Endothelial cell of umbilical vein (primary cell): Measurements from ENCODE around the gene CCDC85C. TPM values are rescaled to one million over a fixed set of nuclear protein-coding genes. Genes with fewer than 3 reads are reported as not detected.

ENCODE experiments used
- BruUV-seq: library from RNA; stranded (reverse); fragments of 400-500 nt; replicated peaks from 2 replicates; lab custom pipeline; 2021; lab: Mats Ljungman, UMichigan
- CTCF ChIA-PET: fragments of 300-600, 350-600 bp; sonication (Branson Sonifier 250); formaldehyde crosslinking; loops from one replicate; lab custom pipeline; 2021; ENCODE audit warnings: antibody characterized with exemption, inconsistent platforms; lab: Charles Lee
- POLR2A ChIA-PET: fragments of 300-600, 350-600 bp; sonication (Branson Sonifier 250); formaldehyde crosslinking; loops from one replicate; lab custom pipeline; 2021; ENCODE audit warnings: antibody characterized with exemption, inconsistent platforms; lab: Charles Lee
- DNase-seq: peaks from one replicate; pipeline ENCODE4 v3.0.0-alpha.2; 2011; ENCODE audit warnings: low read depth, low spot score
- FAIRE-seq: peaks from 2 replicates; lab custom pipeline; 2011; peaks lifted over from hg19 to GRCh38; lab: Jason Lieb, UNC
- H2AFZ ChIP-seq: 2 replicates; pipeline ENCODE4 v1.6.0; 2012; ENCODE audit warnings: low read depth, low read length, control low read depth, inconsistent platforms
- H3K27ac ChIP-seq: 2 replicates; pipeline ENCODE4 v1.5.1; 2011; ENCODE audit warnings: low read depth, mild to moderate bottlenecking, control low read depth, low read length, moderate library complexity; ENCODE audit not compliant: insufficient read depth
- H3K27me3 ChIP-seq, 2 experiments: 2 replicates each; pipeline versions ENCODE4 v1.6.0 to v1.6.1; 2011; ENCODE audit warnings: low read length in 2 of 2, mixed read lengths in 1 of 2; ENCODE audit not compliant: control insufficient read depth in 2 of 2, insufficient read depth in 2 of 2
- H3K36me3 ChIP-seq, 2 experiments: 2 replicates in 1 of 2; 3 replicates in 1 of 2; pipeline ENCODE4 v1.5.1; 2011; ENCODE audit warnings: low read length in 2 of 2, mild to moderate bottlenecking in 1 of 2, moderate library complexity in 1 of 2; ENCODE audit not compliant: control insufficient read depth in 2 of 2, insufficient read depth in 2 of 2; ENCODE audit errors: extremely low read depth in 1 of 2
- H3K4me1 ChIP-seq: 3 replicates; pipeline ENCODE4 v1.5.1; 2011; ENCODE audit warnings: mild to moderate bottlenecking, low read length; ENCODE audit not compliant: control insufficient read depth, insufficient read depth; ENCODE audit errors: extremely low read depth
- H3K4me2 ChIP-seq: 2 replicates; pipeline ENCODE4 v1.6.1; 2011; ENCODE audit warnings: low read length, control low read depth, mixed read lengths; ENCODE audit not compliant: insufficient read depth
- H3K4me3 ChIP-seq, 3 experiments: fragments of 200-600 bp in 1 of 3; sonication (generic), shearing (Covaris generic) in 1 of 3; replicated peaks in 1 of 3; 2 replicates each; pipeline ENCODE4 v1.5.1; 2011 to 2016; ENCODE audit warnings: control low read depth in 3 of 3, low read length in 3 of 3, mild to moderate bottlenecking in 2 of 3, inconsistent platforms in 1 of 3, low read depth in 1 of 3, moderate library complexity in 1 of 3; ENCODE audit not compliant: insufficient read depth in 1 of 3
- H3K79me2 ChIP-seq: 2 replicates; pipeline ENCODE4 v1.6.0; 2012; ENCODE audit warnings: low read length, inconsistent platforms; ENCODE audit not compliant: control insufficient read depth, insufficient read depth
- H3K9ac ChIP-seq: replicated peaks from 2 replicates; pipeline ENCODE3; 2011; ENCODE audit warnings: low read length, control low read depth; ENCODE audit not compliant: insufficient read depth; ENCODE audit errors: extremely low read depth
- H3K9me1 ChIP-seq: replicated peaks from 3 replicates; pipeline ENCODE4 v1.6.0; 2011; ENCODE audit warnings: mild to moderate bottlenecking, low read length; ENCODE audit not compliant: control insufficient read depth, insufficient read depth; ENCODE audit errors: extremely low read depth
- H3K9me3 ChIP-seq: replicated peaks from 2 replicates; pipeline ENCODE4 v1.5.1; 2012; ENCODE audit warnings: low read length, inconsistent platforms; ENCODE audit not compliant: control insufficient read depth, insufficient read depth
- H4K20me1 ChIP-seq: replicated peaks from 2 replicates; pipeline ENCODE3; 2011; ENCODE audit warnings: mild to moderate bottlenecking, low read length; ENCODE audit not compliant: control insufficient read depth, insufficient read depth; ENCODE audit errors: extremely low read depth
- CTCF ChIP-seq, 2 donors: IDR thresholded peaks; 1 replicate in 1 of 2; 2 replicates in 1 of 2; pipeline ENCODE4 v1.5.1; 2011; ENCODE audit warnings: low read length in 2 of 2, mild to moderate bottlenecking in 2 of 2, moderate library complexity in 2 of 2, control low read depth in 1 of 2, inconsistent platforms in 1 of 2, low read depth in 1 of 2; ENCODE audit not compliant: insufficient read depth in 1 of 2; ENCODE audit errors: extremely low read depth in 1 of 2
- EZH2 ChIP-seq: IDR thresholded peaks from 2 replicates; pipeline ENCODE4 v1.6.1; 2012; ENCODE audit warnings: borderline replicate concordance, low read depth, mild to moderate bottlenecking, moderate library complexity, low read length, inconsistent platforms; ENCODE audit not compliant: severe bottlenecking
- FOS ChIP-seq: IDR thresholded peaks from 2 replicates; pipeline ENCODE4 v1.6.1; 2011; ENCODE audit warnings: mild to moderate bottlenecking, low read length, moderate library complexity, borderline replicate concordance; ENCODE audit not compliant: insufficient read depth
- GATA2 ChIP-seq: IDR thresholded peaks from 2 replicates; pipeline ENCODE4 v1.7.0; 2011; ENCODE audit warnings: low read depth, mild to moderate bottlenecking, moderate library complexity, mixed read lengths, low read length; ENCODE audit not compliant: insufficient read length, insufficient read depth
- JUN ChIP-seq: IDR thresholded peaks from 2 replicates; pipeline ENCODE4 v1.6.1; 2011; ENCODE audit warnings: borderline replicate concordance, low read depth; ENCODE audit not compliant: insufficient read length, insufficient read depth
- MAX ChIP-seq: IDR thresholded peaks from 2 replicates; pipeline ENCODE4 v1.6.1; 2011; ENCODE audit not compliant: insufficient read depth, insufficient read length
- MYC ChIP-seq: IDR thresholded peaks from one replicate; pipeline ENCODE4 v1.6.1; 2011; ENCODE audit warnings: mild to moderate bottlenecking, low read depth, low read length
- POLR2A ChIP-seq: IDR thresholded peaks from 2 replicates; pipeline ENCODE4 v1.6.1; 2012; ENCODE audit warnings: low read depth, mild to moderate bottlenecking, control low read depth, low read length
- POLR2AphosphoS5 ChIP-seq: IDR thresholded peaks from 2 replicates; pipeline ENCODE4 v1.6.1; 2012; ENCODE audit warnings: low read depth, mild to moderate bottlenecking, control low read depth, low read length, moderate library complexity; ENCODE audit not compliant: insufficient read depth
- dilution Hi-C: fragments of 300-500 bp; cut with MboI; formaldehyde crosslinking; loops from one replicate; pipeline ENCODE4 v1.15.0; 2019; ENCODE audit warnings: low sequenced_read_pairs; ENCODE audit not compliant: extremely low pct_ligation_motif_present
- intact Hi-C: fragments of 100-400 bp; cut with micrococcal nuclease; formaldehyde crosslinking; loops from one replicate; pipeline ENCODE4 v1.10.0; 2022
- polyA plus RNA-seq, 4 experiments: library from polyadenylated mRNA; depleted of rRNA in 3 of 4; stranded (reverse) in 3 of 4; unstranded in 1 of 4; fragments of >200 nt; gene quantifications; 2 replicates each; pipeline versions ENCODE4 v1.2.1 to v1.2.3, GENCODE V29; 2011 to 2012; ENCODE audit warnings: missing spikeins in 1 of 4
- total RNA-seq: library from RNA; stranded (reverse); gene quantifications from 2 replicates; pipeline ENCODE4 v1.2.3, GENCODE V29; 2021

CCDC85C gene
- total and polyA plus RNA-seq, 2 donors (not counting 3 experiments of a cell fraction or from before 2014, with no cell fraction given): 7.5 to 17.8 TPM

- H3K4me2 ChIP-seq: no peak overlapping the region
- H3K9me1 ChIP-seq: no peaks in the 10 kb centered on the region
- no peaks in the 10 kb centered on the region for H3K27me3 ChIP-seq
- H3K4me1 ChIP-seq: no peaks in the 10 kb centered on the region
- no peak overlapping the region for H3K27ac ChIP-seq
- DNase-seq (no peak), FAIRE-seq (no peak)
- H2AFZ ChIP-seq: no peak overlapping the region
- TF ChIP-seq JUN (no peak), MYC (no peak), EZH2 (no peak), GATA2 (no peak), CTCF (IDR thresholded peaks at IDR 0.05; ENCODE audit: extremely low read depth in 1 of 2, insufficient read depth in 1 of 2, low read depth in 1 of 2, low read length in 2 of 2) (no peak), MAX (no peak), FOS (no peak), POLR2AphosphoS5 (no peak), POLR2A (no peak)
- no peaks in the 10 kb centered on the region for H4K20me1 ChIP-seq
- no TSS peak for BruUV-seq
- POLR2A ChIA-PET: no interaction called here
- H3K9me3 ChIP-seq: no peaks in the 10 kb centered on the region
- H3K4me3 ChIP-seq: no peak overlapping the region
- CTCF ChIA-PET: no interaction called here
- H3K9ac ChIP-seq: no peak overlapping the region
- peaks cover 0 to 21% of the 10 kb centered on the region in 2 experiments for H3K36me3 ChIP-seq
- no peaks in the 10 kb centered on the region for H3K79me2 ChIP-seq
- intact Hi-C loops (no loop called here), dilution Hi-C loops (no loop called here)
Measured at GRCh38 chr14:99513946-99514551, 90.0 kb downstream of the CCDC85C start.
